ENCODE data around the gene NKD2. TPM values are rescaled to one million over a fixed set of nuclear protein-coding genes. Genes with fewer than 3 reads are reported as not detected.

The NKD2 gene
- total and polyA plus RNA-seq, 2 experiments from 2014 or later = 9.0 to 11.9 TPM

GRCh38 chr5:962801-963200 is 45.8 kb upstream of the NKD2 start:
- Mint-ChIP-seq H3K36me3 (ENCODE audit: low read depth) (no peaks in the 10 kb centered on the region), H3K4me1 (no peaks in the 10 kb centered on the region), H3K27ac (no peak overlapping the region), H3K4me3 (no peak overlapping the region), H3K27me3 (ENCODE audit: insufficient read depth, low read depth, poor library complexity) (peaks cover 7% of the 10 kb centered on the region), H3K9me3 (no peaks in the 10 kb centered on the region)
- Histone ChIP-seq H3K4me3 (no peak overlapping the region), H3K79me2 (replicated peaks; ENCODE audit: insufficient read depth) (no peaks in the 10 kb centered on the region), H2AFZ (no peak overlapping the region), H3K27ac (ENCODE audit: low read depth) (no peak overlapping the region), H3K36me3 (ENCODE audit: insufficient read depth) (no peaks in the 10 kb centered on the region), H4K20me1 (replicated peaks; ENCODE audit: insufficient read depth) (no peaks in the 10 kb centered on the region), H3K4me2 (no peak overlapping the region), H3F3A (replicated peaks; ENCODE audit: low read depth) (no peaks in the 10 kb centered on the region), H3K4me1 (ENCODE audit: insufficient read depth) (no peaks in the 10 kb centered on the region), H3K9me2 (ENCODE audit: insufficient read depth) (no peaks in the 10 kb centered on the region), H3K27me3 (ENCODE audit: insufficient read depth) (no peaks in the 10 kb centered on the region)
- ATAC-seq = no peak
- TF ChIP-seq POLR2AphosphoS5 (IDR thresholded peaks at IDR 0.05; ENCODE audit: low read depth) (no peak), STAT1 (IDR thresholded peaks at IDR 0.05; ENCODE audit: unreplicated experiment) (no peak), NANOG (IDR thresholded peaks at IDR 0.05; ENCODE audit: borderline replicate concordance) (no peak), ETS1 (IDR thresholded peaks at IDR 0.05) (no peak), REST (IDR thresholded peaks at IDR 0.05; ENCODE audit: unreplicated experiment) (no peak)
- DNase-seq (ENCODE audit: low spot score) = no peak

- Mint-ChIP-seq H3K36me3 (ENCODE audit: low read depth) (no peaks in the 10 kb centered on the region), H3K4me3 (no peak overlapping the region), H3K27ac (no peak overlapping the region), H3K9me3 (no peaks in the 10 kb centered on the region), H3K4me1 (no peaks in the 10 kb centered on the region), H3K27me3 (ENCODE audit: insufficient read depth, low read depth, poor library complexity) (peaks cover 7% of the 10 kb centered on the region)
- ATAC-seq = no peak
- no peaks in the 10 kb centered on the region for H3K79me2 ChIP-seq (replicated peaks; ENCODE audit: insufficient read depth)
- no peaks in the 10 kb centered on the region for H3K27me3 ChIP-seq (ENCODE audit: insufficient read depth)
- H4K20me1 ChIP-seq (replicated peaks; ENCODE audit: insufficient read depth) = no peaks in the 10 kb centered on the region
- DNase-seq (ENCODE audit: low spot score) = no peak
- H3K9me2 ChIP-seq (ENCODE audit: insufficient read depth) = no peaks in the 10 kb centered on the region
- no peak overlapping the region for H2AFZ ChIP-seq
- no peaks in the 10 kb centered on the region for H3F3A ChIP-seq (replicated peaks; ENCODE audit: low read depth)
- H3K4me3 ChIP-seq = no peak overlapping the region
- H3K4me2 ChIP-seq = no peak overlapping the region
- H3K27ac ChIP-seq (ENCODE audit: low read depth) = no peak overlapping the region
- no peaks in the 10 kb centered on the region for H3K4me1 ChIP-seq (ENCODE audit: insufficient read depth)
- no peaks in the 10 kb centered on the region for H3K36me3 ChIP-seq (ENCODE audit: insufficient read depth)
- TF ChIP-seq NANOG (IDR thresholded peaks at IDR 0.05; ENCODE audit: borderline replicate concordance) = no peak
- no peak for TF ChIP-seq EZH2phosphoT487 (IDR thresholded peaks at IDR 0.05; ENCODE audit: unreplicated experiment)
- no peak for TF ChIP-seq JUNB (IDR thresholded peaks at IDR 0.05; ENCODE audit: unreplicated experiment)
- no peak for TF ChIP-seq ZNF114 (CRISPR knock-in tag; IDR thresholded peaks at IDR 0.05)
- TF ChIP-seq ETS1 (IDR thresholded peaks at IDR 0.05) = no peak
- no peak for TF ChIP-seq CREB1 (CRISPR knock-in tag; IDR thresholded peaks at IDR 0.05; ENCODE audit: low read depth)
- no peak for TF ChIP-seq EZH2 (IDR thresholded peaks at IDR 0.05; ENCODE audit: low read depth, unreplicated experiment)
- TF ChIP-seq ZNF331 (CRISPR knock-in tag; IDR thresholded peaks at IDR 0.05; ENCODE audit: low read depth) = no peak
- TF ChIP-seq STAT1 (IDR thresholded peaks at IDR 0.05; ENCODE audit: unreplicated experiment) = no peak
- no peak for TF ChIP-seq POLR2AphosphoS5 (IDR thresholded peaks at IDR 0.05; ENCODE audit: low read depth)
- no peak for TF ChIP-seq REST (IDR thresholded peaks at IDR 0.05; ENCODE audit: unreplicated experiment)
- no peak for TF ChIP-seq CTCF (conservative IDR thresholded peaks at IDR 0.05; ENCODE audit: low read depth in 2 of 2)
Measured at GRCh38 chr5:963310-963672, 45.3 kb upstream of the NKD2 start.

Data from GM23338 (cell line).